ENCODE data around the gene COL27A1.

Gene COL27A1

DNA sequence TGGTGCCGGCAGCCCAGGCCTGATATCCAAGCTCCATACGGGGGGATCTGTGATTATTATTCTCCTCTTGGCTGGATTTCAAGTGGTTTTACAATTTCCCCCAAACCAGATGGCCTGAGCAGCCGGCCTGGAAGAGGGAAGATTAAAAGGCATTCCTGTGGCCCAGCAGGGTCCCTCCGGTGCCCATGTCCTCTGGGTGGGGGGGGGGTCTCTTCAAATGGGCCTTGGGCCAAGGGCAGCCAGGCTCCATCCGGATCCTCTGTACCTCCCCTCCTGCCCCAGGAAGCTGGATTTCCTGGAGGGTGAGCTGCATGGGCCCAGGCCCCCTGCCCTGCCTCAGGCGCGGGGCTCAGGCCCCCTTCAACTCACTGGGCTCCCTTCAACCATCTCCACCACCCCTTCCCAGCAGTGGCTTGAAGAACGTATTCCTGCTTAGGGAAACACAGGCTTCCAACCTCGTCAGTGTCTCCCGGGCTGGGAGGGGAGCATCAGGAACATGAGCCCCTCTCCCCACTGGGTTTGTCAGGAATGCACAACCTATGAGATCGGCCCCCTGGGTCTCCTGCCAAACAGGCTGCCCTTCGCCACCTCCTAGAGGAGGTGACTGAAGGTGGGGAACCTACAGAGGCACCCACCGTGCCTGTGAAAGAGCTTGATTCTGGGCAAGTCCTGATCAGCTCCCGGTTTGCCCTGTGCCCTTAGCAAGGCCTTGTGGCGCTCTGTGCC lies 104.6 kb downstream of the COL27A1 start:
- CTCF ChIA-PET = interaction anchor here (2.2 kb wide), 1 partner anchor 10 kb away, joined by 5 read pairs; no protein-coding TSS in a partner anchor
- no peak for DNase-seq (ENCODE audit: extremely low spot score)
- TF ChIP-seq, protein P1, sequence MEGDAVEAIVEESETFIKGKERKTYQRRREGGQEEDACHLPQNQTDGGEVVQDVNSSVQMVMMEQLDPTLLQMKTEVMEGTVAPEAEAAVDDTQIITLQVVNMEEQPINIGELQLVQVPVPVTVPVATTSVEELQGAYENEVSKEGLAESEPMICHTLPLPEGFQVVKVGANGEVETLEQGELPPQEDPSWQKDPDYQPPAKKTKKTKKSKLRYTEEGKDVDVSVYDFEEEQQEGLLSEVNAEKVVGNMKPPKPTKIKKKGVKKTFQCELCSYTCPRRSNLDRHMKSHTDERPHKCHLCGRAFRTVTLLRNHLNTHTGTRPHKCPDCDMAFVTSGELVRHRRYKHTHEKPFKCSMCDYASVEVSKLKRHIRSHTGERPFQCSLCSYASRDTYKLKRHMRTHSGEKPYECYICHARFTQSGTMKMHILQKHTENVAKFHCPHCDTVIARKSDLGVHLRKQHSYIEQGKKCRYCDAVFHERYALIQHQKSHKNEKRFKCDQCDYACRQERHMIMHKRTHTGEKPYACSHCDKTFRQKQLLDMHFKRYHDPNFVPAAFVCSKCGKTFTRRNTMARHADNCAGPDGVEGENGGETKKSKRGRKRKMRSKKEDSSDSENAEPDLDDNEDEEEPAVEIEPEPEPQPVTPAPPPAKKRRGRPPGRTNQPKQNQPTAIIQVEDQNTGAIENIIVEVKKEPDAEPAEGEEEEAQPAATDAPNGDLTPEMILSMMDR (IDR thresholded peaks at IDR 0.05; ENCODE audit: control extremely low read depth, extremely low read depth, low read depth, missing control alignments) = no peak
- POLR2A ChIA-PET = no interaction called here

DNA sequence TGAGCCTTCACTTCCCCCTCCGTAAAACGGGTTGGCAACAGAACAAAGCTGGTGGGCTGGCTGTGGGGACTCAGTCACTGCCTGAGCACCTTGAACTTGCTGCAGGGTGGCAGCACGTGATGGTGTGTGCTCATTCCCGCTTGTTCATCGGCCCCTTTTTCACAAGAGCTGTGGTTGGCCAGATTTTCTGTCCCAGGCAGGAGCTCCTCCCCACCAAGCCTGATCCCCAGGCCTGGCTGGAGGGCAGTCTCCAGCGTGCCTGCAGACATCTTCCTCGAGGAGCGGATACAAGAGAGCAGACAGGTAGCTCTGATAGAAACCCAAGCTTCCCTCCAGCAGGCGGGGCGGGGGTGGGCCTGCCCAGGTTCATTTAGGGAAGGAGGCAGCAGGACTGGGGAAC lies 105.7 kb downstream of the COL27A1 start:
- ChIA-PET POLR2A (no interaction called here), CTCF (interaction anchor here (1.8 to 2.2 kb wide), 2 partner anchors 9 to 178 kb away, joined by 5 read pairs; no protein-coding TSS in a partner anchor)
- no peak for DNase-seq (ENCODE audit: extremely low spot score)
- TF ChIP-seq, protein P1 (IDR thresholded peaks at IDR 0.05; ENCODE audit: control extremely low read depth, extremely low read depth, low read depth, missing control alignments) = no peak

DNA sequence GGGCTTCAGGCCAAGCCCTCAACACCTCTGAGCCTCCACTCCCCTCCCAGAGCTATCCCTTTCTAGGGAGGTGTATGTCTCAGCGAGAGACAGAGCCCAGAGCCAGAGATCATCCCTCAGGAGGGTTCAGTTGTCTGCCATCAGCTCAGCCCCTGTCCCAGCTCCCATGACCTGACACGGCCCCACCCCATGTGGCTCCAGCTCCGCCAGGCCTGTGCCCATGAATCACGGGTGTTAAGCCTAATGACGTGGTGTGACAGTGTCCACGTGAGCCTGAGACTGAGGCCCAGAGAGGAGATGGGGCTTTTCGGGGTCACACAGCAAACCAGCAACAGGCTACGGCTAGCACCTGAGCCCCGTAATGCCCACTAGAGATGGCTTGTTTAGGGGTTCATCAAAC lies 106.7 kb downstream of the COL27A1 start:
- TF ChIP-seq, protein P1 (IDR thresholded peaks at IDR 0.05; ENCODE audit: control extremely low read depth, extremely low read depth, low read depth, missing control alignments) = no peak
- POLR2A ChIA-PET = no interaction called here
- DNase-seq (ENCODE audit: extremely low spot score) = no peak
- CTCF ChIA-PET = interaction anchor here (1.3 to 2.2 kb wide), 3 partner anchors 8 to 179 kb away, joined by 3 to 5 read pairs (median 5); no protein-coding TSS in a partner anchor

DNA sequence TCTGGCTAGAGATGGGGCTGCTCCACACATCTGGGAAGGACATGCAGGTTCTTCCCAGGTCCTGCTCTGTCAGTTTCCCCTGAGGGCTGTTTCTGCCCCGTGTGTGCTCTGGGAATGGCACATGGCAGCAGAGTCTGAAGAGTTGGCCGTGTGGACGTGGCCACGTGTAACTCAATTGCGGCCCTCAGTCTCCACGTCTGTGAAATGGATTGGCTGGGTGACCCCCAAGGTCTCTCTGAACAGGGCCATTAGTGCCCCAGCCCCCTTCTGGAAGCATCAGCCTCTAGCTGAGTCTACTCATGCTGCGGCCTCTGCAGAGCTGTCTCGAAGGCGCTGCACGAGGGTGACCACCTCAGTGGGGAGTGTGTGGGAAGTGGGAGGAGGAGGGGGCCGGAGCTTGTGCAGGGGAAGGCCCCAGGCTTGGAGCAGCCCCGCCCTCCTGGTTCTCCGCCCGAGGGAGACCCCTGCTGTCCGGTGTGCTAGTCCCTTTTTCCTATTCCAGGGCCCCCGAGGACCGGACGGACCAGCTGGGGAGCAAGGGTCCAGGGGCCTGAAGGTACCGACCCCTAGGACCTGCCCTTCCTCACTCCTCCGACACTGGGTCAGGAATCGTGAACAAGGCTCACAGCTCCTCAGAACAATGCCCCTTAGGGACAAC lies 108.6 kb downstream of the COL27A1 start:
- TF ChIP-seq, protein P1 (IDR thresholded peaks at IDR 0.05; ENCODE audit: control extremely low read depth, extremely low read depth, low read depth, missing control alignments) = peak; percentile 2
- ChIA-PET POLR2A (no interaction called here), CTCF (interaction anchor here (1.1 kb wide), 1 partner anchor 28 kb away, joined by 4 read pairs; no protein-coding TSS in a partner anchor)
- no peak for DNase-seq (ENCODE audit: extremely low spot score)

DNA sequence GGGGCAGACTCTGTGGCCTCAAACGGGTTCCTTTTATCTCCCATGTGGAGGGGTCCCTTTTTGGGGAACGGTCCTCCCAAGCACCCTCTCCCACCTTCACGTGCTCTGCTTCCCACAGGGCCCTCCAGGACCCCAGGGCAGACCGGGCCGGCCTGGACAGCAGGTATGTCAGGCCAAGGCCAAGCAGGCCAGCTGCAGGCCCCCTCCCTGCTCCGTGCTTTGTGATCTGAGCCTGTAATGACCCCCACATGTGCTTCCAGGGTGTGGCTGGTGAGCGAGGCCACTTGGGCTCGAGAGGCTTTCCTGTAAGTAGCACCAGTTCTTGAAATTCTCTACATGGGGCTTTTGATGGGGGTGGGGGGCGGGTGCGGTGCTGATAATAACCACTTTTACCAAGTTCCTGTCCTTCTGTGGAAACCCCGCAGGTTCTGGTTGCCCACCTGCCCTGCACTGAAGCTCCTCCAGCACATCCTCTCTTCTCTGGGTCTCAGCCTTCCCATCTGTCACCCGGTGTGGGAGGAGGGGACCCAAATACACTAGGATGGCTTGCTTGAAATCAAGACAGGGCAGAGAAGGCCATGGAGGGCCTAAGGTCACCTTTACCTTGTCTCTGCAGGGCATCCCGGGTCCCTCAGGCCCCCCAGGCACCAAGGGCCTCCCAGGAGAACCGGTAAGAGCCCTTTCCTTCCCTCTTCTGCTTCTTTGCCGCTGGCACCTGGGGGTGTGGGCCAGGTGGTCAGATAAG lies 109.6 kb downstream of the COL27A1 start:
- no peak for DNase-seq (ENCODE audit: extremely low spot score)
- ChIA-PET POLR2A (no interaction called here), CTCF (interaction anchor here (1.1 kb wide), 1 partner anchor 27 kb away, joined by 4 read pairs; no protein-coding TSS in a partner anchor)
- TF ChIP-seq, protein P1 (IDR thresholded peaks at IDR 0.05; ENCODE audit: control extremely low read depth, extremely low read depth, low read depth, missing control alignments) = no peak

DNA sequence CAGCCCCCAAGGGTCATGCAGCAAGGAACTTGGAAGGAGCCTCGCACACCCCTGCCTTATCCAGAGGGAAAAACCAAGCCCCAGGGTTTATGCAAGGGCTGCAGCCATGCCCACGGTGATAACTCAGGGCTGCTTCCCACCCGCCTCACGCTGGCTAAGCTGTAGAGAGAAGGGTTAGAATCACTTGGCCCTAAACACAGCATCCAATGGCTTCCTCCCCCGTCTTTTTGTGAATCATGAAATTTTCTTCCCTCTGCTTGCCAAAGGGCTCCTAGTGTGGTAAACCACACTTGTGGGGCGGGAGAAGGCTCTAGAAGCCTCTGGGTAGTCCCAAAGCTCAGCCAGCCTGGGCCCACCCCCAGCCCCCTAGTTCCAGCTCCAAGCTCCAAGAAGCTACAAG lies 111.6 kb downstream of the COL27A1 start:
- no peak for DNase-seq (ENCODE audit: extremely low spot score)
- POLR2A ChIA-PET = no interaction called here
- TF ChIP-seq, protein P1 (IDR thresholded peaks at IDR 0.05; ENCODE audit: control extremely low read depth, extremely low read depth, low read depth, missing control alignments) = no peak
- CTCF ChIA-PET = interaction anchor here (3.8 kb wide), 1 partner anchor 25 kb away, joined by 17 read pairs; no protein-coding TSS in a partner anchor
